ENCODE results near the gene SPTBN1.

The SPTBN1 gene

DNA sequence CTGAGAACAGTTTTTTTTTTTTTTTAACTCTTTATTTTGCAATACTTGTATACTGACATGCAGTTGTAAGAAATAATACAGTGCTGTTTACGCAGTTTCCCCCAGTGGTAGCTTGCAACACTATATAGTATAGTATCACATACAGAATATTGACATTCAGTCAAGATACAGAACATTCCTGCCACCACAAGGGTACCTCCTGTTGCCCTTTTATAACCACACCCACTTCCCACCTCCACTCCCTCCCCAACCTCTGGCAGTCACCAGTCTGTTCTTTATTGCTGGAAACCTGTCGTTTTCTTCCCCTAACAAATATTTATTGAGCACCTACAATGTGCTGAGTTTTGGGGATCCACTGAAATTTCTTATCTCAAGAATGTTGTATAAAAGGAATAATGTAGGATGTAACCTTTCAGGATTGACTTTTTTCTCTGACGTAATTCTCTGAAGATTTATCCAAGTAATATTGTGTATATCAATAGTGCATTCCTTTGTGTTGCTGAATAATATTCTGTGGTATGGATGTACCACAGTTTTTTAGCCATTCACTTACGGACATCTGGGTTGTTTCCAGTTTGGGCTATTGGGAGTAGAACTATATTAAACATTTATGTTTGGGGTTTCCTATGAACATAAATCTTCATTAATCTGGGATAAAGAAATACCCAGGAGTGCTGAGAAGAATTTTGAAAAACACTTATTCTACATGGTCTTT is 215.9 kb downstream of the SPTBN1 start:
- peaks cover 31% of the 10 kb centered on the region for H3K27me3 Mint-ChIP-seq
- H3K36me3 Mint-ChIP-seq, result peaks cover 39% of the 10 kb centered on the region
- H3K27ac Mint-ChIP-seq, result no peak overlapping the region
- H3K4me1 Mint-ChIP-seq, result peaks cover 15% of the 10 kb centered on the region
- no peaks in the 10 kb centered on the region for H3K9me3 Mint-ChIP-seq
- no peak overlapping the region for H3K4me3 Mint-ChIP-seq
- DNase-seq, result no peak
- CTCF ChIA-PET, result interaction anchor here (0.9 to 2.3 kb wide), 4 partner anchors 8 to 57 kb away, joined by 3 to 10 read pairs (median 5); no protein-coding TSS in a partner anchor

DNA sequence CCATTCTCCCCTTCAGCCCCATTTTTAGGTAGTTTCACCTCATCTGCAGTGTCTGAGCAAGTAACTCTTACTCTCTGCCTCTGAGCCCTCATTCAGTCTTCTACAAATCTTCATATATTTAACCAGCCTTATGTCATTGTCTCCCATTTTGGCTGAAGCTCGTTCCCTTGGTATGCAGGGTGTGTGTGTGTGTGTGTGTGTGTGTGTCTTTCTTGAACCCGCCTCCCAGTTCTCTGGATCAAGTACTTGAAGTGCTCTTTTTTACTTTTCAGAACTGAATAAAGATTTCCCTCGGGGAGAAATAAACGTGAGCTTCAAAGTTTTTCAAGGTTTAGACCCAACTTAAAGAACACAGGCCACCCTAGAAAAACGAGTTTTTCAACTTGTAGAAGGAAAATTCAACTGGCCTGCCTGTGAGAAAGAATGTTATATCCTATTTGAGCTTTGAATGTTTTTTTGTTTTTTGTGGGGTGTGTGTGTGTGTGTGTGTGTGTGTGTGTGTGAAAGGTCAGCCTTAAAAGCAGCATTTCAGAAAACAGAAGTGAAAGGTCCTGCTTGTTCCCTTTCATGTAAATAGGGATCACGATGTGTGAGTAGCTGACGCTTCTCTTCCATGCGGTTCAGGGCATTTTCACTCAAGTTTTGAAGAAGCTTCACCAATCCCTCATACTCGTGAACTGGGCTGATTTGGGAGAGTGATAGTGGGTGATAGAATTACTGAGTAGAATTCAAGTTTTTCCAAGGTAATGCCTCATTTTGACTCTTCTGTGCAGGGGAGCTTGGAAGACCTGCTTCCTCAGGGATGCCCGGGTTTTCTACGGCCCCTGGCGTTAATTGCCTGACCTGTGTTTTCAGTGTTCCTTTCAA is 216.7 kb downstream of the SPTBN1 start:
- DNase-seq, result no peak
- Mint-ChIP-seq H3K4me1 (peaks cover 19% of the 10 kb centered on the region), H3K36me3 (peaks cover 34% of the 10 kb centered on the region), H3K27me3 (peaks cover 39% of the 10 kb centered on the region), H3K4me3 (no peak overlapping the region), H3K9me3 (no peaks in the 10 kb centered on the region), H3K27ac (no peak overlapping the region)
- CTCF ChIA-PET, result interaction anchor here (0.9 to 2.3 kb wide), 4 partner anchors 9 to 56 kb away, joined by 3 to 10 read pairs (median 5); no protein-coding TSS in a partner anchor

DNA sequence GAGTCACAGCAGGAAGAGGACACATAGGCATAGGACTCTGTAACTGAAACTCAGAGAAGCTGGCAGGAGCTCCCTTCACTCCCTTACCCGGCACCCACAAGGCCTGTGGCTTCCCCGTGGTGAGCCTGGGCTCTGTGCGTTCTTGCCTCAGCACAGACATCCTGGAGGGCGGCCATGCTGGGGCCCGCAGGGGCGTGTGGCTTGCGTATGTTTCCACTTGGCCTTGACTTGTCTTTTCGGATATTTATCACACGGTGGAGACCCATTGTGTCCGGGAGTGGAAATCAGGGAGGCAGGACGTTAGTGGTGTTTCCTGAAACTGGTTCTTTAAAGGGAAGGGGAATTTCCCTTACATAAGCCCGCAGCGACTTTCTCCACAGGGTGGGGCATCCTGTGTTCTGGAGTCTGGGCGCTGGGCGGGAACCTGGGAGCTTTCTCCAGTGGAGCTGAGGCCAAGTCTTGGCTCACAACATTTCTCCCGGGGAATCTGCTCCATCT is 217.4 kb downstream of the SPTBN1 start:
- peak overlapping the region; percentile 29 for H3K27ac Mint-ChIP-seq
- H3K36me3 Mint-ChIP-seq, result peaks cover 26% of the 10 kb centered on the region
- H3K4me3 Mint-ChIP-seq, result no peak overlapping the region
- H3K9me3 Mint-ChIP-seq, result no peaks in the 10 kb centered on the region
- H3K4me1 Mint-ChIP-seq, result peaks cover 19% of the 10 kb centered on the region
- peak; percentile 46 for DNase-seq
- CTCF ChIA-PET, result interaction anchor here (1.0 to 2.3 kb wide), 3 partner anchors 9 to 31 kb away, joined by 3 to 10 read pairs (median 7); no protein-coding TSS in a partner anchor
- peaks cover 44% of the 10 kb centered on the region for H3K27me3 Mint-ChIP-seq

DNA sequence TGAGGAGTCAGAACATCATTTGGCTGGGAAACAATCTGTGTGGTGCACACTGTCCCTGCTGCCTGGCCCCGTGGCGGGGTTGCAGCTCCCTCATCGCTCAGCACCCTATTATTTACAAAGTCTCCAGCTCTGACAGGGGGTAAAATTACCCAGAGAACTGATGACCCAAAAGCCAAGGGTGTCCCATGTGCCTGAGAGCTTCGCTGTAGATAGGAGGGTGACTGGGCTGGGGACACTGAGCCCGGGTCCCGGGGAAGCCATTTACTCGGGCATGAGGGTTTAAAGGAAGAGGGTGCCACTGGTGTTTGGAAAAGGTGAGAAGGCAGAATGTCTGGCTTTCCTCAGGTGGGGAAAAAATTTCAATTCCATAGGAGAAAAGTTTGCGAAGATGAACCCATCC is 219.2 kb downstream of the SPTBN1 start:
- Mint-ChIP-seq H3K27ac (no peak overlapping the region), H3K9me3 (no peaks in the 10 kb centered on the region), H3K4me1 (peaks cover 26% of the 10 kb centered on the region), H3K36me3 (peaks cover 13% of the 10 kb centered on the region), H3K27me3 (peaks cover 54% of the 10 kb centered on the region), H3K4me3 (no peak overlapping the region)
- CTCF ChIA-PET, result interaction anchor here (2.8 kb wide), 1 partner anchor 9 kb away, joined by 16 read pairs; no protein-coding TSS in a partner anchor
- DNase-seq, result no peak

DNA sequence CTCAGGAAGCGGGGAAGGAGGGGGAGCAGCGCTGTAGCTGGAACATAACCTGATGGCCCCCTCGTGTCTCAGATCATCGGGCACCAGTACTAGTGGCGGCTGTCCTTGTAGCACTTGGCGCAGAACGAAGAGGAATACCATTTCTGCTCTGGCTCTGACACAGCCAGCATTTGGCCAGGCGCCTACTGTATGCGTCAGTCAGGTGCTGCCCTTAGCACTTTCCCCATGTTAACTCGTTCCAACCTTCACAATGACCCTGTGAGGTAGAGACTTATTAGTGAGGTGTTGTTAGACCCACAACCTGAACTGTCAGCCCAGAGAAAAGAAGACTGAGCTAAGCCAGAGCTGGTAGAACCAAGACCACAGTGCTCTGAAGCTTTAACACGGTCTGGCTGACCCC is 219.6 kb downstream of the SPTBN1 start:
- H3K36me3 Mint-ChIP-seq, result peaks cover 8% of the 10 kb centered on the region
- H3K4me1 Mint-ChIP-seq, result peaks cover 30% of the 10 kb centered on the region

DNA sequence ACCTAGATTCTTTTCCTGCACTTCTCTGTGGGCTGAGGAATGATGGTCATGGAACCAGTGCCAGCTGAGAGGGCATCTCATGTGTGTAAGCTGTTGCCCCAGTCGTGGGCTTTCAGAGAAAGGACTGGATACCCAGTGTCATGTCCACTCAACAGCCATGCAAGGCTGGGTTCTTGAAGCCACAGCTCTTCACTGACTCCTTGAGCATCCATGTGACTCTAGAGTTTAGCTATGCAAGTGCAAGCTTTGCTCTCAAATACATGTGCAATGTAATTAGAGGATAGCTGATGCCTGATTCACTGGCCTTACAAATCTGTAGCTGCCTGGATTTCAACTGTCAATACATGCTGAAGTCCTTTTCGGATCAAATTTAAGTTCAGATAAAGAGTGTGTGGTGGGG is 220.5 kb downstream of the SPTBN1 start:
- Mint-ChIP-seq H3K27me3 (peaks cover 56% of the 10 kb centered on the region), H3K27ac (no peak overlapping the region), H3K4me1 (peaks cover 39% of the 10 kb centered on the region), H3K36me3 (peaks cover 1% of the 10 kb centered on the region), H3K4me3 (no peak overlapping the region), H3K9me3 (no peaks in the 10 kb centered on the region)
- DNase-seq, result no peak
- CTCF ChIA-PET, result interaction anchor here (0.6 to 2.8 kb wide), 5 partner anchors 11 to 154 kb away, joined by 3 to 16 read pairs (median 3); no protein-coding TSS in a partner anchor

More for the DNA sequence above, 219.6 kb downstream of the SPTBN1 start:
- no peaks in the 10 kb centered on the region for H3K9me3 Mint-ChIP-seq
- no peak overlapping the region for H3K4me3 Mint-ChIP-seq
- CTCF ChIA-PET, result interaction anchor here (0.8 to 2.8 kb wide), 3 partner anchors 10 to 34 kb away, joined by 3 to 16 read pairs (median 4); no protein-coding TSS in a partner anchor
- peaks cover 56% of the 10 kb centered on the region for H3K27me3 Mint-ChIP-seq
- no peak overlapping the region for H3K27ac Mint-ChIP-seq
- no peak for DNase-seq

DNA sequence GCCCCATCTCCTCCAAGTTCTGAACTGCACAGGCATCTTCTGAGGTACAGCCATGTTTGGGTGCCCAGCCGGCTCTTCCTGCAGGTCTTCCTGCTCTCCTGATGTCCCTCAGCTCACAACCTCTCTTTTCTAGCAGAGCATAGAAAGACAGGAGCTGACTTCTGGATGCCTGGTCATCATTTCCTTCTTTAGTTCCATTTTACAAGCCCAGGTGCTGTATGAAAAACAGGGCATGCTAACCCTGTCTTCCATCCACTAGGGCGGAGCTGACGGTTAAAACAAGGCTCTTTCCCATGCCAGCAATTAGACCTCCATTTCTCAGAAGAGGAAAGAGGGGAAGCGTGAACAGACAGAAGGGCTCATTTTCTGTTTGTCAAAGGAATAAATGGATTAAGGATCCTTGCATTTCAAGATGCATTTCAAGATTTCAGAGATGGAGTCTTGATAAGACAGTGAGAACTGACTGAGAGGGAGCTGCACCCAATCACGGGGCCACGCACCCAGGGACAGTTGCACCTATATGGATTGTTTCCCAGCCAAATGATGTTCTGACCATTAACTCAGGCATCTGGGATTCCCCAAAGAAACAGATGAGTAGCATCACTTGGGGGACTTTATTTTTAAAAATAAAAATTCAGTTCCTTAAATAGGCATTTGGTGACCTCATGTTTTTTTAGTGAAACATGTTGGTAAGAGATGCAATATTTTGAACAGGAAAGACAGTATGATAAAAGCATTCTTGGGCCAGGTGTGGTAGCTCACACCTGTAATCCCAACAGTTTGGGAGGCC is 221.5 kb downstream of the SPTBN1 start:
- Mint-ChIP-seq H3K4me1 (peaks cover 41% of the 10 kb centered on the region), H3K9me3 (no peaks in the 10 kb centered on the region), H3K27me3 (peaks cover 59% of the 10 kb centered on the region), H3K4me3 (no peak overlapping the region), H3K27ac (no peak overlapping the region), H3K36me3 (peaks cover 1% of the 10 kb centered on the region)
- no peak for DNase-seq
- CTCF ChIA-PET, result interaction anchor here (0.6 to 4.0 kb wide), 2 partner anchors 11 to 19 kb away, joined by 3 to 28 read pairs; no protein-coding TSS in a partner anchor

DNA sequence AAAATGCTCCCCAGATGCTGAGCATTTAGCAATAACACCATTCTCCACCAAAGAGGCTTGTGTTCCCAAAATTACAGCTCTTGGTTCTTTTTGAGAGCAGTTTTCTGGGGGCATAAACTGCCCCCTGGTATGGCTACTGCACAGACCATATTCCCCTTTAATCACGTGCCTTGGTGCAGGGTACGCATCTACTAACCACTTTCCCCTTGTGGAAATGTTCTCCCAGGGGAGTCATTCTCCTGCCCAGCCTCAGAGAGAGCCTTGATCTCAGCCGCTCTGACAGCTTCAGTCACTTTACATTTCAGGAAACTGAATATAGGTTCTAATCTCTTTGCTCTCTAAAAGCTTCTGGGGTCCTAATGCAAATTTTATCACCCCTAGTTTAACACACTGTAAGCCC is 222.6 kb downstream of the SPTBN1 start:
- CTCF ChIA-PET, result interaction anchor here (0.6 to 4.0 kb wide), 3 partner anchors 12 to 26 kb away, joined by 3 to 28 read pairs (median 4); no protein-coding TSS in a partner anchor
- Mint-ChIP-seq H3K9me3 (no peaks in the 10 kb centered on the region), H3K27ac (no peak overlapping the region), H3K36me3 (no peaks in the 10 kb centered on the region), H3K4me3 (no peak overlapping the region), H3K27me3 (peaks cover 58% of the 10 kb centered on the region), H3K4me1 (peaks cover 31% of the 10 kb centered on the region)
- no peak for DNase-seq

DNA sequence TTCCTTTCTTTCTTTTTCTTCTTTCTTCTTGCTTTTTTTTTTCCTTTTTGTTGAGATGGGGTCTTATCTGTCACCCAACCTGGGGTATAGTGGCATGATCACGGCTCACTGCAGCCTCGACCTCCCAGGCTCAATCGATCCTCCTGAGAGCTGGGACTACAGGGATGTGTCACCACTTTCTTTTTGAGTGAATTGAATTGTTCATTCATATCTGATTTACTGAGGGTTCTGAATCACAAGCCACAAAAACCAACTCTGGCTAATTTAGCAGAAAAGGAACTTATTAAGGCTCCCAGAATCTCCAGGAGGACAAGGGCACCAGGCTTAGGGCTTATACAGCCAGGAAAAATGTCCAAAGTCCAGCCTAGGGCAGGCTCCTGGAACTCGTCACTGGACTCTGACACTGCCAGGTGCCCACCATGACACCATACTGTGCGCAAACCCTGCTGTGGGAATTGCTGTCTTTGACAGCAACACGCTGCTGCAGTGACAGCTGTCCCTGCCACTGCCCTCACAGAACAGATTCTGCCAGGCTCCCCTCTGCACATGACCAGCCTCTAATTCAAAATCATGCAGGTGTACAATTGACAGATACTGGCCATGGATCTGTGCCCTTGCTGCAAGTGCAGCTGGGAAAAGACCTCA is 224.4 kb downstream of the SPTBN1 start:
- Mint-ChIP-seq H3K4me3 (peak overlapping the region; percentile 52), H3K27me3 (peaks cover 52% of the 10 kb centered on the region), H3K36me3 (no peaks in the 10 kb centered on the region), H3K27ac (peak overlapping the region; percentile 50), H3K9me3 (no peaks in the 10 kb centered on the region), H3K4me1 (peaks cover 28% of the 10 kb centered on the region)
- DNase-seq, result peak; percentile 28
- CTCF ChIA-PET, result interaction anchor here (1.5 to 4.0 kb wide), 2 partner anchors 14 to 22 kb away, joined by 3 to 28 read pairs; no protein-coding TSS in a partner anchor

DNA sequence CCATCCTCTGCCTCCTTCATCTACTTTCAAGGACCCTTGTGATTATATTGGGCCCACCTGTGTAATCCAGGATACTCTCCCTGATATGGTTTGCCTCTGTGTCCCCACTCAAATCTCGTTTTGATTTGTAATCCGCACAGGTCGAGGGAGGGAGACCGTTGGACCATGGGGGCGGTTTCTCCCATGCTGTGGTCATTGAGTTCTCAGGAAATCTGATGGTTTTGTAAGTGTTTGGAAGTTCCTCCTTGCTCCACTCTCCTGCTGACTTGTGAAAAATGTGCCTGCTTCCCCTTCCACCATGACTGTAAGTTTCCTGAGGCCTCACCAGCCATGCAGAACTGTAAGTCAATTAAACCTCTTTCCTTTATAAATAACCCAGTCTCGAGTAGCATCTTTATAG is 225.3 kb downstream of the SPTBN1 start:
- Mint-ChIP-seq H3K36me3 (no peaks in the 10 kb centered on the region), H3K27ac (no peak overlapping the region), H3K27me3 (peaks cover 44% of the 10 kb centered on the region)

DNA sequence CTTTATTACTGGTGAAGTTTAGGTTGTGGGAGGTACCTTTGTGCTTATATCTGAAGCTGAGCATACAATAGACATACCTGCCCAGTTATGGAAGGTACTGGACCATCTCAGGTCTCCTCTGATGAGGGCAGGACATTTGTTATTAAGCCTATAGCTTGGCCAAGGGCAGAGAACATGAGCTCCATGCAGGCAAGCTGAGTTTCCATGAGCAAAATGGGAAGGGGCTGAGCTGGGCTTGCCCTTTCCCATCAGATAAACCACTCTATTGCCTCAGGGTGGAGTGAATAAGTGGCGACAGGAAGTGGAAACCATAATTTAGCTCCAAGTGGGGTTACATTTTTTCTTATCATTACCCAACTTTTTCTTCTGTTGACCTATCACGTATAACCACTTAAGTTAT is 227.5 kb downstream of the SPTBN1 start:
- DNase-seq, result no peak
- CTCF ChIA-PET, result interaction anchor here (0.9 to 2.2 kb wide), 2 partner anchors 18 to 27 kb away, joined by 3 to 13 read pairs; no protein-coding TSS in a partner anchor
- Mint-ChIP-seq H3K36me3 (no peaks in the 10 kb centered on the region), H3K4me3 (no peak overlapping the region), H3K27me3 (peaks cover 25% of the 10 kb centered on the region), H3K27ac (no peak overlapping the region), H3K9me3 (no peaks in the 10 kb centered on the region), H3K4me1 (peaks cover 34% of the 10 kb centered on the region)

More for the DNA sequence above, 225.3 kb downstream of the SPTBN1 start:
- H3K4me3 Mint-ChIP-seq, result no peak overlapping the region
- no peaks in the 10 kb centered on the region for H3K9me3 Mint-ChIP-seq
- CTCF ChIA-PET, result interaction anchor here (1.5 to 4.0 kb wide), 2 partner anchors 15 to 23 kb away, joined by 3 to 28 read pairs; no protein-coding TSS in a partner anchor
- DNase-seq, result no peak
- H3K4me1 Mint-ChIP-seq, result peaks cover 28% of the 10 kb centered on the region

DNA sequence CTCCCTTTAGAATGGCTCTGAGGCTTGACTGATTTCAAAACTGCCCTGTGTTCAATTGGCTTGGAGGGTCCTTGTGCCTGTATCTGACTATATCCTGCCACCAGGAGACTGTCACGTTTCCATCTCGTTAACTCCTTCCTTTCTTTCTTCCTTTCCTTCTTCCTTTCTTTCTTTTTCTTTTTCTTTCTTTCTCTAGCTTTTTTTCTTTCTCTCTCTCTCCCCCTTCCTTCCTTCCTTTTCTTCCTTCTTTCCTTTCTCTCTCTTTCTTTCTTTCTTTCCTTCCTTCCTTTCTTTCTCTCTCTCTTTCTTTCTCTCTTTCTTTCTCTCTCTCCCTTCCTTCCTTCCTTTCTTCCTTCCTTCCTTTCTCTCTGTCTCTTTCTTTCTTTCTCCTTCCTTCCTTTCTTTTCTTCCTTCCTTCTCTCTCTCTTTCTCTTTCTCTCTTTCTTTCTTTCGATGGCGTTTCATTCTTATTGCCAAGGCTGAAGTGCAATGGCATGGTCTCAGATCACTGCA is 229.2 kb downstream of the SPTBN1 start:
- CTCF ChIA-PET, result interaction anchor here (0.8 to 1.0 kb wide), 2 partner anchors 19 to 351 kb away, joined by 3 to 5 read pairs; no protein-coding TSS in a partner anchor
- Mint-ChIP-seq H3K27ac (no peak overlapping the region), H3K4me3 (no peak overlapping the region), H3K9me3 (no peaks in the 10 kb centered on the region), H3K27me3 (peaks cover 15% of the 10 kb centered on the region), H3K36me3 (no peaks in the 10 kb centered on the region), H3K4me1 (peaks cover 27% of the 10 kb centered on the region)
- no peak for DNase-seq
